ENCODE results near the gene KIR3DL1. TPM values are rescaled to one million over a fixed set of nuclear protein-coding genes. Genes with fewer than 3 reads are reported as not detected.
"Not testable (repeated sequence)": the region's sequence is repeated elsewhere in the genome, so short reads cannot be mapped to it uniquely, and the experiment has no call there.

The KIR3DL1 gene
- total and polyA plus RNA-seq, 8 donors: not detected

DNA sequence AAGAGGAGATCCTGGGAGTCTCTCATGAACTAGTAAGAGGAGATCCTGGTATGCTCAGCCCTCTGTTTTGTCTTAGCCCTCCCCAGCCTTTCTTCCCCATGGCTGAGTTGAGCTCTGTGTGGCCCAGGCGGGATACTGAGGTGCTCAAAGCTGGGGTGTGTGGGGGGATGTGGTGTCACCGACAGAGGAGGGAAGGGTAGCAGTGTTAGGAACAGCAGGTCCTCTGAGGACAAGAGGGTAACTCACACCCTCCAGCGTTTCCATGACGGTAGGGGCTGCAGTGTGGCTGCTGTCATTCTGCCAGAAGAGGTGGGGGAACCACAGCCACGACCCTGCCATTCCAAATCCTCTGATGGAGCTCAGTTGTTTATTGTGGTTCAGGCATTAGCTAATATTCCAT is 12.2 kb upstream of the KIR3DL1 start:
- 38 to 52% methylated on average over 5 of the region's 5 CpGs for WGBS, 2 donors
- no peaks in the 10 kb centered on the region for H3K9me3 ChIP-seq
- no peak overlapping the region for H3K4me3 ChIP-seq
- no peaks in the 10 kb centered on the region for H3K36me3 ChIP-seq
- intact Hi-C loops (cut with DNase I): no loop called here
- H3K27me3 ChIP-seq: no peaks in the 10 kb centered on the region
- no peak for ATAC-seq
- FAIRE-seq: no peak
- no peak overlapping the region for H3K27ac ChIP-seq
- no peaks in the 10 kb centered on the region for H3K4me1 ChIP-seq
- no peak for DNase-seq
- TF ChIP-seq, protein P1, sequence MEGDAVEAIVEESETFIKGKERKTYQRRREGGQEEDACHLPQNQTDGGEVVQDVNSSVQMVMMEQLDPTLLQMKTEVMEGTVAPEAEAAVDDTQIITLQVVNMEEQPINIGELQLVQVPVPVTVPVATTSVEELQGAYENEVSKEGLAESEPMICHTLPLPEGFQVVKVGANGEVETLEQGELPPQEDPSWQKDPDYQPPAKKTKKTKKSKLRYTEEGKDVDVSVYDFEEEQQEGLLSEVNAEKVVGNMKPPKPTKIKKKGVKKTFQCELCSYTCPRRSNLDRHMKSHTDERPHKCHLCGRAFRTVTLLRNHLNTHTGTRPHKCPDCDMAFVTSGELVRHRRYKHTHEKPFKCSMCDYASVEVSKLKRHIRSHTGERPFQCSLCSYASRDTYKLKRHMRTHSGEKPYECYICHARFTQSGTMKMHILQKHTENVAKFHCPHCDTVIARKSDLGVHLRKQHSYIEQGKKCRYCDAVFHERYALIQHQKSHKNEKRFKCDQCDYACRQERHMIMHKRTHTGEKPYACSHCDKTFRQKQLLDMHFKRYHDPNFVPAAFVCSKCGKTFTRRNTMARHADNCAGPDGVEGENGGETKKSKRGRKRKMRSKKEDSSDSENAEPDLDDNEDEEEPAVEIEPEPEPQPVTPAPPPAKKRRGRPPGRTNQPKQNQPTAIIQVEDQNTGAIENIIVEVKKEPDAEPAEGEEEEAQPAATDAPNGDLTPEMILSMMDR (IDR thresholded peaks at IDR 0.05): no peak

DNA sequence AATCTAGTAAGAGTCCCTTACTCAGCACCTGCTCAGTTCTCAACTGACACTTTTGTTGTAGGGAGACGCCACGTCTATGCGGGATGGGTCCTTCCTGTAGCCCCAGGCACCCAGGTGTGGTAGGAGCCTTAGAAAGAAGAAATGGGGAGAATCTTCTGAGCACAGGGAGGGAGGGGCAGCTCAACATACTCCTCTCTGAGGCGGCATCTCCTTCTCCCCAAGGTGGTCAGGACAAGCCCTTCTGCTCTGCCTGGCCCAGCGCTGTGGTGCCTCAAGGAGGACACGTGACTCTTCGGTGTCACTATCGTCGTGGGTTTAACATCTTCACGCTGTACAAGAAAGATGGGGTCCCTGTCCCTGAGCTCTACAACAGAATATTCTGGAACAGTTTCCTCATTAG is 11.7 kb upstream of the KIR3DL1 start:
- 67 to 80% methylated on average over 10 of the region's 10 CpGs for WGBS, 2 donors
- Histone ChIP-seq H3K27ac (no peak overlapping the region), H3K27me3 (no peaks in the 10 kb centered on the region), H3K4me3 (no peak overlapping the region), H3K4me1 (no peaks in the 10 kb centered on the region), H3K9me3 (no peaks in the 10 kb centered on the region), H3K36me3 (no peaks in the 10 kb centered on the region)
- FAIRE-seq (no peak), DNase-seq (no peak), ATAC-seq (no peak)
- TF ChIP-seq, protein P1 (IDR thresholded peaks at IDR 0.05): no peak
- intact Hi-C loops (cut with DNase I): no loop called here

DNA sequence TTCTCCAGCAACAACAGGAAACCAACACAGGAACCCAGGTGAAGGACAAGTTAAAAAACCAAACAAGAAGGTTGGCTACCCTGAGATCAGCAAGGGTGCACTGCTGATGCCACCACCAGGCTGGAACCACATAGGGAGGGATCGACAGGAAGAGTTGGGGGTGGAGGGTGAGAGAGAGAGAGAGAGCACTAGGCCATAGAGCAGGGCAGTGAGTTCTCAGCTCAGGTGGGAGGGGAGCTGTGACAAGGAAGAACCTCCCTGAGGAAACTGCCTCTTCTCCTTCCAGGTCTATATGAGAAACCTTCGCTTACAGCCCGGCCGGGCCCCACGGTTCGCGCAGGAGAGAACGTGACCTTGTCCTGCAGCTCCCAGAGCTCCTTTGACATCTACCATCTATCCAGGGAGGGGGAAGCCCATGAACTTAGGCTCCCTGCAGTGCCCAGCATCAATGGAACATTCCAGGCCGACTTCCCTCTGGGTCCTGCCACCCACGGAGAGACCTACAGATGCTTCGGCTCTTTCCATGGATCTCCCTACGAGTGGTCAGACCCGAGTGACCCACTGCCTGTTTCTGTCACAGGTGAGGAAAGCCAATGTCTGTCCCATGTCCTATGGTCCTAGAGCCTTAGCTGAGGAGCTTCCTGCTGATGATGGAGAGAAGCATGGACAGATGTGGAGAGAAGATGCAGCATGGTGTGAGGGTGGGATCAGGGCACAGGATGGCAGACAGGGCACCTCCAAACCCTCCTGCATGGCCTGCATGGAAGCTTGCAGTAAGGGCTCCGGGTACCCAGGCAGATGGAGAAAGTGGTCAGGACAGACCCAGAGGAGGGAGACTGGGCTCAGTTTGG is 10.4 kb upstream of the KIR3DL1 start:
- DNase-seq (no peak), FAIRE-seq (no peak), ATAC-seq (no peak)
- Histone ChIP-seq H3K27ac (no peak overlapping the region), H3K36me3 (no peaks in the 10 kb centered on the region), H3K4me1 (no peaks in the 10 kb centered on the region), H3K9me3 (no peaks in the 10 kb centered on the region), H3K4me3 (no peak overlapping the region), H3K27me3 (no peaks in the 10 kb centered on the region)
- TF ChIP-seq, protein P1 (IDR thresholded peaks at IDR 0.05): no peak
- WGBS, 2 donors: 60 to 75% methylated on average over 14 of the region's 14 CpGs
- intact Hi-C loops (cut with DNase I): no loop called here

DNA sequence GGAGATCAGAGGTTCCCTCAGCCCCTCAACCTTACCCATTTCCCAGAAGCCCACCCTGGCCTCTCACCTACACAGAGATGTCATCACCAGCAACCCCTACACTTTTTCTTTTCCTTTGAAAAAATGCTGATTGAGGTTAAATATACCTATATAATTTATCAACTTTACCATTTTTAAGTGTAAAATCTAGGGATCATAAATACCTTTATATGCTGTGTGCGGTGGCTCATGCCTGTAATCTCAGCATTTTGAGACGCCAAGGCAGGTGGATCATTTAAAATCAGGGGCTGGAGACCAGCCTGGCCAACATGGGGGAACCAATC is 9.8 kb upstream of the KIR3DL1 start:
- H3K9me3 ChIP-seq: no peaks in the 10 kb centered on the region
- no peak for FAIRE-seq
- H3K36me3 ChIP-seq: no peaks in the 10 kb centered on the region
- H3K27me3 ChIP-seq: no peaks in the 10 kb centered on the region
- H3K4me3 ChIP-seq: no peak overlapping the region
- ATAC-seq: no peak
- no peak overlapping the region for H3K27ac ChIP-seq
- intact Hi-C loops (cut with DNase I): no loop called here
- TF ChIP-seq, protein P1 (IDR thresholded peaks at IDR 0.05): no peak
- WGBS, 2 donors: 52 to 68% methylated on average over 2 of the region's 2 CpGs
- H3K4me1 ChIP-seq: no peaks in the 10 kb centered on the region
- no peak for DNase-seq

DNA sequence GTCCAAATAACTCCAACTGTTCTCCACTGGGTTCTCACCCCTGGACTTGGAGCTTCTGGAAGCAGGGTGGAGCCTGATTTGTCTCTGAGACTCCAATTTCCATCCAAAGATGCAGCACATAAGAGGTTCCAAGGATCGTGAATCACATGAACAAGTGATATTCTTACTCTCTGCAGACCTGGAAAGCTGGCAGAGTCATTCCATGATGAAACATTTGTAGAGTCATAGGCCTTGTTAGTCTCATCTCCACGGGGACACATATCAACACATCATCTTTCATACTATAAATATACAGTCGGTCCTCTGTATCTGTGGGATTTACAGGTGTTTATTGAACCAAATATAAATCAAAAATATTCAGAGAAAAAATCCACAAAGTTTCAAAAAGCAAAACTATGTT is 1.7 kb upstream of the KIR3DL1 start:
- H3K27me3 ChIP-seq; ATAC-seq; H3K4me3 ChIP-seq; H3K9me3 ChIP-seq; FAIRE-seq; DNase-seq; H3K36me3 ChIP-seq; H3K27ac ChIP-seq; H3K4me1 ChIP-seq; intact Hi-C loops (cut with DNase I): not testable (repeated sequence)
- WGBS, 2 donors: 45 to 52% methylated on average over 3 of the region's 3 CpGs

Measured in pancreas (tissue), 10 donors.